Activated T-cell treated with anti-CD3 and anti-CD28 coated beads, Interleukin-2, amount 50 U/mL, for 48 hours (primary cell): ENCODE data around the gene KCNK13.
"Not testable (repeated sequence)": the region's sequence is repeated elsewhere in the genome, so short reads cannot be mapped to it uniquely, and the experiment has no call there.

Source experiments
- DNase-seq, 2 experiments: peaks; one replicate each; pipeline ENCODE4 v3.0.0-alpha.2; 2020

Gene KCNK13

DNA sequence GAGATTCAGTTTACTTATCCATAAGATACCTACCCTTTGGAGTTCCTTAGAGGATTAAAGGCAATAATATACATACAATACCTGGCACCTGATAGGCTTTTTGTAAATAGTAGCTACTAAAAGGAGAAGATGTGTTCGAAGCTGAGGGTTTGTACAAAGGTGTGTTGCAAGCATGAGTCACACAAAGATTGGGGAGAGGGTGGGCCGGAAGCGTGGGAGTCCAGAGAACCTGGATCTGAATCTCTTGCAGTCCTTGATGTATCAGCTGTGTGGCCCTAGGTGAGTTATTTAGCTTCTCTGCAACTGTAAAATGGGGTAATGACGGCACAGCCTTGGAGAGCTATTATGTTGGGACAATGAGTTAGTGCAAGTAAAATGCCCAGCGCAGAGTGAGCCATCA, 132.9 kb downstream of the KCNK13 start:
- no peak for DNase-seq

DNA sequence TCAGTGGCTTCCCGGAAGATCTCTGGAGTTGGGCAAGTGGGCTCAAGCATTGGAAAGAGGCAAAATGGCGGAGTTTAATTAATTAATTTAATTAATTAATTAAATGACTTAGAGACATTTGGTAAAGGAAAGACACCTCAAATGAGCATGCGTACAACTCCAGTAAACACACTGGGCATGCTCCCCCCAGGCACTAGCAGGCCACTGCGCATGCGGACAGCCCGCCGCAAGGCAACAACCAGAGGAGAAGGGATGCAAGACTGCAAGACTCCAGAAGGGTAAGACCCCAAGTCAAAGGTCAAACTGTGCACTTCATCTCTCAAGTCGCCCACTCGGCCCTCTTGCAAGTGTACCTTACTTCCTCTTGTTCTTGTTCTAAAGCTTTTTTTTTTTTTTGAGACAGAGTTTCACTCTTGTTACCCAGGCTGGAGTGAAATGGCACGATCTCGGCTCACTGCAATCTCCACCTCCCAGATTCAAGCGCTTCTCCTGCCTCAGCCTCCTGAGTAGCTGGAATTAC, 136.8 kb downstream of the KCNK13 start:
- DNase-seq, result no peak

- not testable (repeated sequence) for DNase-seq
Measured at GRCh38 chr14:90200546-90200945, 138.8 kb downstream of the KCNK13 start.

- no peak for DNase-seq
Measured at GRCh38 chr14:90201344-90201743, 139.6 kb downstream of the KCNK13 start.

DNA sequence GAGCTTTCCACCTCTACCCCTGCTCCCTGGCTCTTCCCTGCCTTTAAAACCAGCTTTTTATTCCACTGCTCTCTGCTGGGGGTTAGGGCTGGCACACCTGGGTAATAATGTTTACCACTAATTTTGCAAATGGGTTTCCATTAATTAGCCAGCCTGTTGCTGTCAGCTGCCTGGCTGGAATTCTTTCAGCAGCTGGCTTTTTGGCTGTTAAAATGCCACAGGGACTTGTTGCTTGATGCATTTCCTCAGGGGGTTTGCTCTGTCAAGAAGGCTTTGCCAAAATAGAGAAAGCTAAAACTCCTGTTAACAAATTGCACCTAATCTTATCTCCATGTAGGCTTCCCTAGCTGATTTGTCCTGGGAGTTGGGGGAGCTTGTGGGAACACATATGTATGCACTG, 142.7 kb downstream of the KCNK13 start:
- DNase-seq, result no peak

DNA sequence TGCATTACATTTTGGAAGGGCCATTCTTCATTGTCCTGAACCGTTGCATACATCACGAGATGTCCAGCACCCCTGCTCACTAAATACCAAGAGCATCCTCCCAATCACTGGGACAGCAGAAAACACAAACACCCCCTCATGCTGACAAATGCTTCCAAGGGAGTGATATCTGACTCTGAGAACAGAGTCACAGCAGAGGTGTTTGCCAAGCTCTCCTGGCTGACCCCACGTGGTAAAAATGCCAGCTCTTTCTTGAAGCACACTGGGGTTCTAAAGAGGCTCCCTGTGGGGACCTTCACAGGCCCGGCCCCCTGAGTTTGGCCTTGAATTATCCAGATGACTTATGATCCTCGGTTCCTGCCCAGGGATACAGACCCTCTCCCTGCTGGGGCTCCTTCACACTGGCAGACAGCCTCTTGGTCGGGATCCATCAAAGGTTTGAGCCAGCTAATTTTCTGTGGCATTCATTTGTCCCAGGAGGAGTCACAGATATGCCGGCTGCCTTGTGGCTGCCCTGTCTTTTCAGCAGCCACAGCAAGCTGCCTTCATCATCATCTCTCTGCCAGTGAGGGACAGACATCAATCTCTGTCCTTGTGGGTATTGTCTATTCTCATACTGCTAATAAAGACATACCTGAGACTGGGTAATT, 151.4 kb downstream of the KCNK13 start:
- DNase-seq, result no peak

GRCh38 chr14:90228478-90228877, 166.7 kb downstream of the KCNK13 start:
- no peak for DNase-seq

DNA sequence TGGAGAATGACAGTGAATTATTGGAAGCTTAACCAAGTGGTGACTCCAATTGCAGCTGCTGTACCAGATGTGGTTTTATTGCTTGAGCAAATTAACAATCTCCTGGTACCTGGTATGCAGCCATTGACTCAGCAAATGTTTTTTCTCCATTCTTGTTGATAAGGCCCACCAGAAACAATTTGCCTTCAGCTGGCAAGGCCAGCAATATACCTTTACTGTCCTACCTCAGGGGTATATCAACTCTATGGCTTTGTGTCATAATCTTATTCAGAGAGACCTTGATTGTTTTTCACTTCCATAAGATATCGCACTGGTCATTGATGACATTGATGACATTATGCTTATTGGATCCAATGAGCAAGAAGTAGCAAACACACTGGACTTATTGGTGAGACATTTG, 168.1 kb downstream of the KCNK13 start:
- DNase-seq, result not testable (repeated sequence)
